ENCODE results near the gene SLC31A1.

Gene SLC31A1

GRCh38 chr9:113221003-113221799, at the start of gene SLC31A1, which contains the start of gene FKBP15:
TSS of gene SLC31A1 (plus strand) at chr9:113221544. CDS start at chr9:113256149, 34,605 bp downstream.
TSS of gene FKBP15 (minus strand) at chr9:113221277. CDS start at chr9:113221243, 34 bp downstream.
- peak; percentile 96 for DNase-seq (ENCODE audit: low spot score)

DNA sequence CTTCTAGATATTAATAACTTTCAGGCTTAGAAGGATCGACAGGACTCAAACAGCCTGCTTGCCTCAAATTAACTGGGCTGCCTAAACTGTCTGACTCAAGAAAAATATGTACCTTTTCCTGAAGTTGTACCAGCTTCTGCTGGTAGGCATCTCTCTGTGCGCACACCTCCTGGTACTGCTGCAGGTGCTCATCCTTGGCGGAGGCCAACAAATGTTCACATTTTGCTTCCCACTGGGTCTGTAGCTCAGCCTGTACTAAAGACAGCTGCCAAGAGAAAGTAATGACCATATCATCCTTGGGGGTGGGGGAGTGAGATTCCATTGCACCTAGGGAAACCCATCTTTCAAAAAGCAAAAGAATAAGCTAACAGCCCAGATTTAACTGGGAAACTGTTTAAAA, 48.0 kb upstream of the SLC31A1 start:
- DNase-seq (ENCODE audit: low spot score): no peak

GRCh38 chr9:113176803-113177202, 44.5 kb upstream of the SLC31A1 start:
- DNase-seq (ENCODE audit: low spot score): no peak

DNA sequence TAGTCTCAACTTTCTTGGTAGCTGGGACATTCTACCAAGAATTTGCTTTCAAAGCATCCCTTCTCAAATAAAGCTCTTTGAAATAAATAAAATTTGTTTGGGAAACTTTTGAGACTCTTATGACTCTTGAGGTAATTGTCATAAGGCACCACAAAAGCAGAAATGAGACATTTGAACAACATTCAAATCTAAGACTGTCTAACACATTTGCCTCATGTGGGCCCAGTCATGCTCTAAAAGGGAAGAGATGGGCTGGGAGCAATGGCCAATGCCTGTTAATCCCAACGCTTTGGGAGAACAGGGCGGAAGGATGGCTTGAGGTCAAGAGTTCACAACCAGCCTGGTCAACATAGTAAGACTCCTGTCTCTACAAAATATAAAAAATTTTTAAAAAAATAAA, 44.1 kb upstream of the SLC31A1 start:
- DNase-seq (ENCODE audit: low spot score): no peak

DNA sequence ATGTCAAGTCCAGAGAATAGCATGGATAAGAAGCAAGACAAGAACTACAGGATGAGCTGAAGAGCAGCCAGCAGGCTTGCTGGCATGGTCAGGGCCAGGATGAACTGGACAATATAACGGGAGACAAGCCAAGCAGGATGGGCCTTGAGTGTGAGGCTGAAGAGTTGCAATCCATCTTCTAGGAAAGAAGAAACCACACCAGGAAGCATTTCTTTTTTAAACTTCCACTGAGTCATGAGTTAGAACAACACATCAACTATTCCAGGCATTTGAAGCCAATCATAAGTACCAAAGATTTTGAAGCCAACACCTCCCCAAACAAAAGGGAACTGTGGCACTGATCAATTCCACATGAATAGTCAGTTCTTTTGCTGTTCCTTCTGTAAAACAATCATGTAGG, 43.3 kb upstream of the SLC31A1 start:
- DNase-seq (ENCODE audit: low spot score): no peak

DNA sequence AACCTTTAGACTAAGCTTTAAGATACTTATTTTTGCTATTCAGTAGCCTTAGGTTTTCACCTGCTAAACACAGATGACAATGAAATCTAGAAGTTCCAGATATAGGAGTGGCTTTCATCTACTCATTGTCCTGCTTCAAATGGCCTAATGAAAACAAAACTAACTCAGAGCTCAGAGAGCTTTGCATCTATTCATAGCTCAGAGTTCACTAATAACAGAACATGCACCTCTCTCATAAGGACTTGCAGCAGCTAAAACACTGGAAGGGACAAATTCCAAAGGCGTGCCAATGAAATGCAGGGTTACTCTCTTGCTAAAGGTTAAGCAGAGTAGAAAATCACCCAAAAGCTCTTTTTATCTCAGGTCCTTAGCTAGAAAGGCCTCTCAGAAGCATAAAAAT, 41.5 kb upstream of the SLC31A1 start:
- no peak for DNase-seq (ENCODE audit: low spot score)

- no peak for DNase-seq (ENCODE audit: low spot score)
Measured at GRCh38 chr9:113181165-113181564, 40.2 kb upstream of the SLC31A1 start.

GRCh38 chr9:113183956-113184488, 37.3 kb upstream of the SLC31A1 start:
- DNase-seq (ENCODE audit: low spot score): no peak

DNA sequence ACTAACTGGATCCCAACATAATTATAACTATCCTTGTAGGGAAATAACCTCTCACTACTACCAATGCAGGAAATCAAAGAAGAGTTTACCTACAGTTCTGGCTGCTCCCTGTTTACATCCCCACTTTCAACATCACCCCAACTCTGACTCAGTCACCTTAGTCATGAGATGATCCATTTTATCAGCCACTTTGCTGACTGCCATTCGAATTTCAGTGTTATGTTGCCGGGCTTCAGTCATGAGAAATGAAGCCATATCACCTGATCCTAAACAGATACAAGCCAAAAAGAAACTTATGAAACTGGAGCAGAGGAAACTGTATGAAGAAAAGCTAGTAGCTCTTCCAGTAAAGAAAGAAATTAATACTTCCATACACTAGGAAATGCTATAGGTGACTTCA, 36.8 kb upstream of the SLC31A1 start:
- DNase-seq (ENCODE audit: low spot score): no peak

DNA sequence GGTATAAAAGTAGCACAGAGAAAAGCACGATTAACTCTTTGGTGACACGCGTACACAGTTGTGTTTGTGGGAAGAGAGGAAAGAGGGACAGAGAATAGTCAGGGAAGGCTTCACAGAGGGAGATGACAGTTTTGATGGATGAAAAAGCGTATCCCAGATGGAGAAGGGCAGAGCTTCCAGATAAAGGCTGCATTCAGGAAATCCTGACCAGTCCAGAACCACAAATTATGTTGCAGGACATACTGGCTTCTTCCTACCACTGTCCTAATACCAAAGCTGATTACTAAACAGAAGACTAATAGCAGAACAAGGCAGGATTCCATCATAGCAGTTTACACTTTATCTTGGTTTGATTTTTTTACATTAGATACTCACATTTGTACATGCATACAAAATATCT, 36.1 kb upstream of the SLC31A1 start:
- no peak for DNase-seq (ENCODE audit: low spot score)

DNA sequence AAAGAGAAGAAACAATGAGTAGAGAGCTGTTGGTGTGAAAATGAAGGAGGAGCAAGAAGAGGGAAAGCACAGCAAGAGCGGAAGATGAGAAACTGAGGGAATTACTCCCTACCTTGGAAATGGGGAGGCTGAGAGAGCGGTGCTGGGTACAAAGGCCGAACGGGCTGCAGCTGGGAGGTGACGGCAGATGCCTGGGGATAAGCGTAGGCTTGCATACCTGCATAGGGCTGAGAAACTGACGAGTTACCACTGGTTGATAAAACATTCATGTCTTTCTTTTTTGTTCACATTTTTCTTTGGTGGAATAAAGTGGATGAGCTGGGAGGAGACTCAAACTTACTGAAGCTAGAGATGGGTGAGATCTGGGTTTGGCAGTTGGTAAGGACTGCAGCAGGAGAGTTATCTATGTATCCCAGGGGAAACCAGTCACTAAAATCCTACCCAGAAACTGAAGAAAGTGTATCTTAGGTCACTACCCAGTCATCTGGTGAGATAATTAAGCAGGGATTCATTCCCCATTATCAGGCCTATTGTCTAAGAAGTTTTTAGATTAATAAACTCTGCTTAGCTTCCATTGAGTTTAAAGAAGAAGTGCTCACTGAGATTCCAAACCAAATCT, 35.1 kb upstream of the SLC31A1 start:
- no peak for DNase-seq (ENCODE audit: low spot score)

DNA sequence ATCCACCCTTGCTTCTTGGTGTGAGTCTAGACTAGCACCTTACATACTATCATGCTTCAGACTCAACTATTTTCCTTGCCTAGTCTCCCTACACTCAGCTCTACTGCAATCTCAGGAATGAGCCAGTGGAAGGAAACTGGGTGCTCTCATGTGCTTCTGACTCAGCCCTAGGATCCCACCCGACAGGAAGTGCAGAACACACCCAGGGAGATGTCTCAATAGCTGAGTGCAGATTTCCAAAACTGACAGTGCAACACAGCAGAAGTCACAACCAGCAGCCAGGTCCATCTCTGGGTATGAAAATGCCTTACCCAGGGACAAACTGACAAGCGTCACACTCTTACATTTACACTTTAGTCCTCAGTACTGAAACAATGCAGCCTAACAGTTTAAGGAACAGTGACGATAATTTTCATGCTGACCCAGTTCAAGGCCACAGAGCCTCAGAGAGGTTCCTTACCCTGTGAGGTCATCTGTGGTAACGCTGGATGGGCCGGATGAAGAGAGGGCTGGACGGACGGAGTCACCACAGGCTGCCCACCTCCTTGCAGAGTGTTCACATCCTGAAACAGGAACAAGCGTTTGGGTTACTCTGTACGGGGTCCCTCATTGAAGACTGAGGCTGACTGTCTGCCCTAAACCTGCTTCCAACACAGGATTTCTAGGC, 33.3 kb upstream of the SLC31A1 start:
- DNase-seq (ENCODE audit: low spot score): no peak

GRCh38 chr9:113192455-113192854, 28.9 kb upstream of the SLC31A1 start:
- no peak for DNase-seq (ENCODE audit: low spot score)

- DNase-seq (ENCODE audit: low spot score): no peak
Measured at GRCh38 chr9:113199683-113200329, 21.5 kb upstream of the SLC31A1 start.

- DNase-seq (ENCODE audit: low spot score): no peak
Measured at GRCh38 chr9:113205432-113205831, 15.9 kb upstream of the SLC31A1 start.

- DNase-seq (ENCODE audit: low spot score): no peak
Measured at GRCh38 chr9:113205861-113206260, 15.5 kb upstream of the SLC31A1 start.

DNA sequence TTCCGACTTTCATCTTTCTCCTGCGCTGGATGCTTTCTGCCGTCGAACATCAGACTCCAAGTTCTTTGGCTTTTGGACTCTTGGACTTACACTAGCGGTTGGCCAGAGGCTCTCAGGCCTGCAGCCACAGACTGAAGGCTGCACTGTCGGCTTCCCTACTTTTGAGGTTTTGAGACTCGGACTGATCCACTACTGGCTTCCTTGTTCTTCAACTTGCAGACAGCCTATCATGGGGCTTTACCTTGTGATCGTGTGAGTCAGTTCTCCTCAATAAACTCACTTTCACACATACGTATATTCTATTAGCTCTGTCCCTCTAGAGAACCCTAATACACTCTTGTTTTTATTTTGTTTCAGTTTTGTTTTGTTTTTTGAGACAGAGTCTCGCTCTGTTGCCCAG, 10.5 kb upstream of the SLC31A1 start:
- DNase-seq (ENCODE audit: low spot score): no peak

GRCh38 chr9:113215132-113215531, 6.2 kb upstream of the SLC31A1 start:
- DNase-seq (ENCODE audit: low spot score): peak; percentile 38

- no peak for DNase-seq (ENCODE audit: low spot score)
Measured at GRCh38 chr9:113216406-113216805, 4.9 kb upstream of the SLC31A1 start.

GRCh38 chr9:113219186-113219936, 2.0 kb upstream of the SLC31A1 start:
- no peak for DNase-seq (ENCODE audit: low spot score)

- peak; percentile 2 for DNase-seq (ENCODE audit: low spot score)
Measured at GRCh38 chr9:113219969-113220368, 1.4 kb upstream of the SLC31A1 start.
